Breast epithelium (tissue), 3 donors: ENCODE measurements around the gene PCMT1.

Experiments used
- CTCF ChIP-seq, 3 donors: fragments of 450-650 bp; IDR thresholded peaks; one replicate each; pipeline ENCODE4 v1.5.1; 2016 to 2017; ENCODE audit warnings: antibody characterized with exemption in 3 of 3, mild to moderate bottlenecking in 3 of 3, moderate library complexity in 3 of 3
- POLR2A ChIP-seq: fragments of 450-650 bp; IDR thresholded peaks from one replicate; pipeline ENCODE4 v1.6.1; 2016; ENCODE audit warnings: antibody characterized with exemption, mild to moderate bottlenecking, moderate library complexity

GRCh38 chr6:149813351-149813750 lies 63.8 kb downstream of the PCMT1 start:
- TF ChIP-seq CTCF (IDR thresholded peaks at IDR 0.05): no peak
- no peak for TF ChIP-seq POLR2A
